Omental fat pad (tissue), 4 donors: Measurements from ENCODE around the gene NRN1L. TPM values are rescaled to one million over a fixed set of nuclear protein-coding genes. Genes with fewer than 3 reads are reported as not detected.
A peak's percentile ranks its signal among the peaks of the same experiment; 100 is the strongest.

Experiments
- ATAC-seq: fragments of 150-250 bp; one replicate; pipeline ENCODE4 v1.9.1; 2016; ENCODE audit warnings: mild to moderate bottlenecking, moderate library complexity; ENCODE audit not compliant: low FRiP score
- DNase-seq: peaks from one replicate; pipeline ENCODE4 v3.0.0-alpha.2; 2019; ENCODE audit warnings: low spot score
- CTCF ChIP-seq, 3 donors: fragments of 450-650 bp; IDR thresholded peaks; one replicate each; pipeline ENCODE4 v1.5.1; 2016 to 2017; ENCODE audit warnings: antibody characterized with exemption in 3 of 3, mild to moderate bottlenecking in 3 of 3, moderate library complexity in 2 of 3
- total RNA-seq, 4 donors: library from RNA; depleted of rRNA; stranded (reverse); fragments of >200 nt; gene quantifications; one replicate each; pipeline ENCODE4 v1.1.0, GENCODE V29; 2016

Gene NRN1L
- total RNA-seq, 4 donors from 2014 or later, result 3.0 to 5.5 TPM; not detected in 2

- ATAC-seq (no peak), DNase-seq (no peak)
- no peak for TF ChIP-seq CTCF (IDR thresholded peaks at IDR 0.05)
Measured at GRCh38 chr16:67883146-67883871, 1.4 kb upstream of the NRN1L start.

DNA sequence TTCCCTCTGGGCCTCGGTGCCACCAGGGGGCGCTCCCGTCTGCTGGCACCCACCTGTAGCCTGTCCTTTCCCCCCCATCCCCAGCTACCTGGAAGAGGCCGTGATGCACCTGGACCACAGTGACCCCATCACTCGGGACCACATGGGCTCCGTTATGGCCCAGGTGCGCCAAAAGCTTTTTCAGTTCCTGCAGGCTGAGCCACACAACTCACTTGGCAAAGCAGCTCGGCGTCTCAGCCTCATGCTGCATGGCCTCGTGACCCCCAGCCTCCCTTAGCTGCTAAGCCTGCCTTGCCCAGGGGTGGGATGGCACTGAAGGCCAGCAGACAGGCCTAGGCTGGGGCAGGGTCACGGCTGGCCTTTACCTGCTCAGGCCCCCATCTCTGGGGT is 818 bp upstream of the NRN1L start:
- no peak for ATAC-seq

DNA sequence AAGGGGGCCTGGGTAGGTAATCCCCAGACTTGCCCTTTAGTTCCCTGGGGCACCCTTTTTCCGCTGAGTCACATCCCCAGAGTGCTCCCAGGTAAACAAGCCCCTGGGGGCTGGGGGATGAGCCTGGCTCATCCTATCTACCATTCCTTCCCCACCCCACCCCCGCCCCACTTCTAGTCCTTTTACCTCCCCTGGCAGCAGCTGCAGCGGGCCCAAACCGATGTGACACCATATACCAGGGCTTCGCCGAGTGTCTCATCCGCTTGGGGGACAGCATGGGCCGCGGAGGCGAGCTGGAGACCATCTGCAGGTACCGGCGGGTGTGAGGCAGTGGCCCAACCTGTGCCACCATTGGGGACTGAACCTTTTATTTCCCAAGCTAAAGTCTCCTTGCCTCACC is 860 bp downstream of the NRN1L start:
- DNase-seq (no peak), ATAC-seq (no peak)
- TF ChIP-seq CTCF (IDR thresholded peaks at IDR 0.05), result no peak

More for the DNA sequence above, 818 bp upstream of the NRN1L start:
- TF ChIP-seq CTCF (IDR thresholded peaks at IDR 0.05), result peak in 1 of 3 donors; percentile 64
- DNase-seq, result peak; percentile 62

DNA sequence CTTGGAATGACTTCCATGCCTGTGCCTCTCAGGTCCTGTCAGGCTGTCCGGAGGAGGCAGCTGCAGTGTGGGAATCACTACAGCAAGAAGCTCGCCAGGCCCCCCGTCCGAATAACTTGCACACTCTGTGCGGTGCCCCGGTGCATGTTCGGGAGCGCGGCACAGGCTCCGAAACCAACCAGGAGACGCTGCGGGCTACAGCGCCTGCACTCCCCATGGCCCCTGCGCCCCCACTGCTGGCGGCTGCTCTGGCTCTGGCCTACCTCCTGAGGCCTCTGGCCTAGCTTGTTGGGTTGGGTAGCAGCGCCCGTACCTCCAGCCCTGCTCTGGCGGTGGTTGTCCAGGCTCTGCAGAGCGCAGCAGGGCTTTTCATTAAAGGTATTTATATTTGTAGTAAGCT is 1.3 kb downstream of the NRN1L start:
- no peak for ATAC-seq
- no peak for TF ChIP-seq CTCF (IDR thresholded peaks at IDR 0.05)
- DNase-seq, result no peak

- ATAC-seq (no peak), DNase-seq (no peak)
- no peak for TF ChIP-seq CTCF (IDR thresholded peaks at IDR 0.05)
Measured at GRCh38 chr16:67886387-67886786, 1.7 kb downstream of the NRN1L start.

- TF ChIP-seq CTCF (IDR thresholded peaks at IDR 0.05), result no peak
- ATAC-seq (no peak), DNase-seq (no peak)
Measured at GRCh38 chr16:67888331-67888730, 3.6 kb downstream of the NRN1L start.

GRCh38 chr16:67892375-67892774 is 7.7 kb downstream of the NRN1L start:
- ATAC-seq (no peak), DNase-seq (no peak)

More at GRCh38 chr16:67892375-67892774, 7.7 kb downstream of the NRN1L start:
- no peak for TF ChIP-seq CTCF (IDR thresholded peaks at IDR 0.05)
